SKM-1 treated with dmso at 0.1 percent for 144 hours (cell line): Measurements from ENCODE around the gene SLC31A1.
"Not testable (repeated sequence)": the region's sequence is repeated elsewhere in the genome, so short reads cannot be mapped to it uniquely, and the experiment has no call there.

Experiments
- DNase-seq: peaks from one replicate; lab custom pipeline; 2025; ENCODE audit not compliant: unreplicated experiment; lab: John Stamatoyannopoulos, UW

SLC31A1 gene

DNA sequence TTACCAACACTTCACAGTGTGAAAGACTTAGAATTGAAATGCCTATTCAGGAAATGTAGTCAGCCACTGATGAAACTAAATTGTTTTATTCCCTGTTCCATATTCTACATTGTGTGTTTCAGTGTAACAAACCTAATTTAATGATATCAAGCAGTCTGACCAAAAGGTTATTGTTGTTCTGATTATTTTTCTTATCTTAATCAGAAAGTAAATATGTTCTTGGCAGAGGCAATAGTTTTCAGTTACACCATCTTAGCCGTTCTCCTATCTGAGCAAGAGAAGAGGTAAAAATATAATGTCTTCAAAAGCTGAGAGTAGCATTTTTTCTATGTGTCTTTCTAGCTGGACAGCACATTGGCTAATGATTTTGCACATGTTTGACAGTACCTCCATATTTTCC lies 36.9 kb downstream of the SLC31A1 start:
- no peak for DNase-seq

DNA sequence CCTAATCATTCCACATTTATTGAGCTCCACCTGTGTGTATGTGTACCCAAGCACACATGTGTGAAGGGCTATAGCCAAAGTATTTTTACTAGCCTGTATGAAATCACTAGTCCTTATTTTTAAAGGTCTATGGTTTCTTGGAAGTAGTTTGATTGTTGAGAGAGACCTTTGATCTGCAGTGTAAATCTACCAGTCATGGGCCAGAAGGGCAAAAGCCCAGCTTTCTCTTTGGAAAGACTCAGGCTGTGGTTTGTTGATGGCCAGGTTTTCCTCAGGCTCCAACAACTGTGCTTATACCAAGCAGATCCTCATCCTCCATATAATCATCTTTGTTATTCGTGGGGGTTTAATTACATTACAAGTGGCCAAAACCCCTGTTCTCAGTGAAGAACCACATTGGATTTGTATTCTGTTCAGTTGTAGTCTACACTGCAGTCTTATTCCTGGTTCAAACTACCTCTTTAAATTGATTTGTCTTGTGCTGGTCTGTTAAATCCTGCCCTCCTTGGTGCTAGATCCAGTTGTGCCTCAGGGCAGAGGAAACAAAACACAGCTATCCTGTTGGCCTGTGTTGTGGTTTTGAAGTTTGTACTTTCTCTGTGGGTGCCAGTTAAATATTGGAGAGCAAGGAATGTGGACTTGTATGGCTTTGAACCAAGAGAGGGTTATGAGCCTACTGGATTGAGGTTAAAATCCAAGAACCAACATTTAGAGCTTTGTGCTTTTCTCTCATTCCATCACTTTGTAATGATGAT lies 40.8 kb downstream of the SLC31A1 start:
- DNase-seq: no peak

DNA sequence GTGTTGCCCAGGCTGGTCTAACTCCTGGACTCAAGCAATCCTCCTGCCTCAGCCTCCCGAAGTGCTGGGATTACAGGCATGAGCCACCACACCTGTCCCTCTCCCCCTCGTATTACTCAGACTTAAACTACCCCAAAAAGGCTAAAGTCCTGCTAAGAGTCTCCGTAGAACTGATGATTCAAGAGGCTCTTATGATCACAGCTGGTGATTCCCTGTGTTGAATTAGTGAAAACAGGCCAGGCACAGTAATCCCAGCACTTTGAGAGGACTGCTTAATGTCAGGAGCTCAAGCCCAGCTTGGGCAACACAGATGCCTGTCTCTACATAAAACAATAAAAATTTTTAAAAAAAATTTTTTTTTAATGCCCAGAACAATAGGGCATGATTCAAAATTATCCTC lies 44.8 kb downstream of the SLC31A1 start:
- no peak for DNase-seq

DNA sequence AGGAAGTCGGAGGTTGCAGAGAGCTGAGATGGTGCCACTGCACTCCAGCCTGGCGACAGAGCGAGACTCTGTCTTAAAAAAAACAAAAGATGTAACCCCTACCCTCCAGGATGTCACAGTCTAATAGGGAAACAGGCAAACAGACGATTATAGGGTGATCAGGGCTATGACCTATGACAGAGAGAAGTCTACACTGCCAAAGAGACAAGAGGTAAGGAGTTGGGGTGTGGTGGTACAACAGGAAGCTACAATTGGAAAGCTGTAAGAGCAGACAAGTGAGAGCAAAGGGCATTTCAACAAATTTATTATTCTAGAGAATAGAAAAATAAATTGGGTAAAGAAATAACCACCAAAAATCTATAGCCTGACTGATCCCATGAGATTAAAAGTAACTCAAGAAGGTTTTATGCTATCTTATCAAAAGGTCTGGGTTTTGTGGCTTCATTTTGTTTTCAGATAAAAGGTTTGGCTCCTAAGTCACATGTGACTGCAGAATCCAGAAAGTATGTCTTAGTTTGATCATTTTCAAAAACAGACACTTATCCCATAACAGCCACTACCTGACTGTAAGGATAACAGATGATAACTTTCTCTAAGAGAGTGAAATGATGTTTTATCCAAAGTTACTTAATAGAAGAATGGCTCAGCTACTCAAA lies 46.7 kb downstream of the SLC31A1 start:
- DNase-seq: no peak

DNA sequence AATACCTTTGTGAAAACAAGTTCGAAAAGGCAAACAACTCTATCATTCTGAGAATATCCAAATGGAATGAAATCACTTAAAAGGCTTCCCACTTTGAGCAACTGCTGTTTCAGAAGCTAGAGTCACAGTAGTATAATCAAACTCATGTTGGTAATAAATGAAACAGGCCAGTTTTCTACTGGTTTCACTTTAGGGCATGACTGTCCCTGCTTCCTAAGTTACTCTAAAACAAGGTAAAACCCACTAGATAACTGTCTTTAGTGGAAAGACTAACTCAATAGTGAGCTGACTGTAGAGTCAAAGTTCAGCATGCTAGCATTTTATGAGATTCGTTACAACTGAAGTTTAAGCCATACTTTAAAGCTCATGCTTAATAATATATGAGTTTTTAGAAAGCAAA lies 48.0 kb downstream of the SLC31A1 start:
- no peak for DNase-seq

DNA sequence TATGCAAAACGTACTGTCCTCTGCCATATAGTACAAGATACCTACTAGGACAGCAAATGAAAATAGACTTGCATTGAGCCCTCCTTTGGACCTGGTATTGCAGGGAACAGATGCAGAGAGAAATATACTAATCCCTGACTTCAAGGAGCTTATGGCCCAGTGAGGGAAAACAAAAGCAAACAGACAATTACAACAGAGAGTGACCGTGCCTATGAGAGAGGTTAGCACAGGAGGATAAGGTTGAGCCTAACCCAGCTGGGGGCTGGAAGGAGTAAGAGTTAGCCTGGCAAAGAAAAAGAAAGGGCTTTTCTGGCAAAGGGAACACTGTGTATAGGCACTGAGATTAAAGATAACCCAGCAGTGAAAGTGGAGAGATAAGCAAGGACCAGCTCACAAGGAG lies 48.5 kb downstream of the SLC31A1 start:
- DNase-seq: no peak

DNA sequence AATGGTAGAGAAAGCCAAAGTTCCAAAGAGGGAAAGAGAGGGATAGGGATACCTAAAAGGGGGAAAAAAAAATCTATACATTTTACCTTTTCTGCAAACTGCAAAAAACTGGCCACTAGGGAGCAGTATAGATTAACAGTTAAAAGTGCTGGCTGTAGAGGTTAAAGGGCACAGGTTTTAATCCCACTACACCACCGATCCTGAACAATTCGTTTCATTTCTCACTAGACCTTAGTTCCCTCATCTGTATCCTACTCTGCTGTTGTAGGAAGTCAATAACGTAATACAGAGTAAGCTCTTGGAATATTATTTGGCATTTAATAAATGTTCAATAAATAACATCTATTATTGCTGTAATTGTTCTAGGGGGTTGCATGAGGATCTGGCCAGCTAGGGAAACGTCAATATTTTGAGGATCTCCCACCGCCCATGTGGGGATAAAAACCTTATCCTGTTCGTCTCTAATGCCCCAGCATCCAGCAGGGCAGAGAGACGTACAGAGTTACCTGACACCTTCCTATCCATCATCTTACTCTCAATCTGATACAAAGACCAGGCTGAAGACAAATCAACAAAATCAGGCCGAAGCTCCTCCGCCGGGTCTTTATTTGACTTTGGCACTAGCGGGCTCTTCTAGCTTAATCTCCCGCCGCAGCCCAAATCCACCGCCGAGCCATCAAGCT lies 53.3 kb downstream of the SLC31A1 start:
- DNase-seq: peak; percentile 42

DNA sequence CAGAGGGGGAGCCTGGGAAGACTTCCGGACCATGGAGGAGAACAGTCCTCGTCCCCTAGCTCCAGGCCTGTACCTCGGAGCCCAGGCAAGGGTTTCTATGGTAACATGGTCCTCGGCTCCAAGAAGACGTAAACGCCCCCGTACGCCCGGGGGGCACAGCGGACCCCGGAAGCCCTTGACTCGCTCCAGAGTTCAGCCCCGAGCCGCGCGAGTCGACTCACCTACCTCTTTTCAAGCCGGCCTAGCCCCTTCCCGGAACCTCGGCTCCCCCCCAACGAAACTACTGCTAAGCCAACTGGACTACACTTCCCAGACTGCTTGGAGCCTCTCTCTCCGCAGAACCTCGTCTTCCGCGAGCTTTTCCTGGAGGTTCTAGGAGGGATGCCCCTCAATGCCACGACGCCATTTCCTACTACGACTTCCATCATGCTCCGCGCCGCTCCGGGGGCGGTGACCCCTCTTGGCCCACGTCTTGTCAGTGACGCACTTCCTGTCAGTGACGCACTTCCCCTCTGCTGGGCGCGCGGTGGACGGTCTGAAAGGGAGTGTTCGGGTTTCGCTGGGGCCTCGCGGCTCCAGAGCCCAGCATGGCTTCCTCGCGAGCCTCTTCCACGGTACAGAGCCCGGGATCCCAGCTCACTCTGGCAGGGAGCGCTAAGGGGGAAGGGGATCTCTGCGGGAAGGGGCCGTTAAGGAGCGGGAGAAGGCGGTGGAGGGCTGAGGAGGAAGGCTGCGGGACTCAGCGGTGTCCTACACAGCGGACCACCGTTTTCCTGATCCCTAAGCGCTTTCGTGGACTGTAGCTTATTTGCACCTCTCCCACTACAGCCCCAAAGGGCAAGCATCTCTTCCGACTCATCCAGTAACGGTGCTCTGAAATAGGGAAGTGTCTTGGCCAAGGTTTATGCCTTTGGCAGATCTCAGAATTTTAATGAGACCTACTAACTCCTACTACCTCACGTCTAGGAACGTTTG lies 54.1 kb downstream of the SLC31A1 start, which contains the start of the genes CDC26 and PRPF4:
CDC26 (minus strand) TSS at position 416 of the 975 bp plus-strand sequence. CDS start 3,065 bp downstream, outside the sequence.
PRPF4 (plus strand) TSS at position 502 of the 975 bp plus-strand sequence; CDS start at position 588, 86 bp downstream.
- peak; percentile 75 for DNase-seq

DNA sequence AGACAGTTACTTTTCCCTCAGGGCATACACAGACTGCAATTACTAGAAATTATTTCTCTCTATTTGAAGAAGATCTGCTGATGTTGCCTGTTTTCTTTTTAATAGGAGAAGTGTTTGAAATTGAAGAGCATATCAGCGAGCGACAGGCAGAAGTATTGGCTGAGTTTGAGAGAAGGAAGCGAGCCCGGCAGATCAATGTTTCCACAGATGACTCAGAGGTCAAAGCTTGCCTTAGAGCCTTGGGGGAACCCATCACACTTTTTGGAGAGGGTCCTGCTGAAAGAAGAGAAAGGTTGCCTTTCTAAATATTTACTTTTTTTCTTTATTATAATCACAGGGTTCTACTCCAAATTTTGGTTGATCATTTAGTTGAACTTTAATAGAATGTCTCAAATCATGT lies 57.5 kb downstream of the SLC31A1 start:
- DNase-seq: no peak

DNA sequence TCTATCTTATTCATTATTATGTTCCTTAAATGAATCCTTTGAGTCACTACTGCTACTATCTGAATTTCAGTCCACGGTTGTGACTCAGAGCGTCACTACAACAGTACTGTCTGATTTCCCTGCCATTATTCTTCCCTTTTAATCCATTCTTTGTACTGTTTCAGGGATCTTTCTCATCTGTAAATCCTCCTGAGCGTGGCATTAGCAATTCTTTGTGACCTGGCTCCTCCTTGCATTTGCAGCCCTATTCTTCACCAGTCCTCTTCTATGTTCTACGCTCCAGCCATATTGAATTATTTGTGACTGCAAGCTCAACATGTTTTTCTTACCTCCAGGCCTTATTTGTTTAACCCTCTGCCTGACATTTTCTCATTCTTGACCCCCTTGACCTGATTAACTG lies 60.0 kb downstream of the SLC31A1 start:
- DNase-seq: no peak

DNA sequence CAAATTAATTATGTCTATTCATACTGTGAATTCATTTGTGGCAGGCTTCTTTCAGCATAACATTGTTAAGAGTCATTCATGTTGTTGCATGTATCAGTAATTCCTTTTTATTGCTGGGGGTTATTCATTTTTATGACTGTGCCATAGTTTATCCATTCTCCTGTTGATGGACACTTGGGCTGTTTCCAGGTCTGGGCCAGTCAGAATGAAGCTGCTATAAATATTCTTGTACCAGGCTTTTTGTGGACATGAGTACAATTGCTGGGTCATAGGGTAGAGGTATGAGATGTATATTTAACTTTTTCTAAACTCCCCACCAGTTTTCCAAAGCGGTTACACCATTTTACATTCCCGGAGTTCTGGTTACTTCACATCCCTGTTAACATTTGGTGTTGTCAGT lies 67.7 kb downstream of the SLC31A1 start:
- DNase-seq: no peak

DNA sequence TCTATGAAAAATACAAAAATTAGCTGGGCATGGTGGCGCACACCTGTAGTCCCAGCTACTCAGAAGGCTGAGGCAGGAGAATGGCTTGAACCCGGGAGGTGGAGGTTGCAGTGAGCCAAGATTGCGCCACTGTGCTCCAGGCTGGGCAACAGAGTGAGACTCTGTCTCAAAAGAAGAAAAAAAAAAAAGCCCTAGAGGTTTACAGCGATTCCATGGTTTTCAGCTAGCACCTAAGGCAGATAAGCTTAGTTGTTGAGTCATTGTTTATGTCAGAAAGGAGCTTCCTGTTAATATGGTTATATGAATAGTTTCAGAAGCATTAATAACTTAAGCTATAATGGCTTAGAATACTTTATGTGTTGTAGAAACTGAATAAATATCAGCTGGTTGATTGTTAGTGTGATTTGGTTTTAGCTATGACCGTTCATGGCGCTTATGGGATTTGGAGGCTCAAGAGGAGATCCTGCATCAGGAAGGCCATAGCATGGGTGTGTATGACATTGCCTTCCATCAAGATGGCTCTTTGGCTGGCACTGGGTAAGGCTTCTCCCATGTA lies 68.8 kb downstream of the SLC31A1 start:
- DNase-seq: no peak

DNA sequence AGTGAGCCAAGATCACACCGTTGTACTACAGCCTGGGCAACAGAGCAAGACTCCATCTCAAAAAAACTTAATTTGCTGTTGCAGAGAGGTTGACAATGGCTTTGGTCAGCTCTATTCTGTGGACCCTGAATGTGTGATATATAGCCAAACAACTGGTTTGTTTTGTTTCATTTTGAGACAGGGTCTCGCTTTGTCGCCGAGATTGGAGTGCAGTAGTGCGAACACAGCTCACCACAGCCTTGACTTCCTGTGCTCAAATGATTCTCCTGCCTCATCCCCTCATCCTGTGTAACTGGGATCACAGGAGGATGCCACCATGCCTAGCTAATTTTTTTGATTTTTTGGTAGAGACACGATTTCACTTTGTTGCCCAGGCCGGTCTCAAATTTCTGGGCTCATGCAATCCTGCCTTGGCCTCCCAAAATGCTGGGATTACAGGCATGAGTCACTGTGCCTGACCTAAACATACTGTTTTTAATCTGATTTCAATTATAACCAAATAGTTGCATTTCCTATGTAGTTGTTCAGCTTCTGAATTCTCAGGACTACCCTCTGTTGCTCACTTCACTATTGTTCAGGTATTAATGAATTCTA lies 72.0 kb downstream of the SLC31A1 start:
- DNase-seq: no peak

DNA sequence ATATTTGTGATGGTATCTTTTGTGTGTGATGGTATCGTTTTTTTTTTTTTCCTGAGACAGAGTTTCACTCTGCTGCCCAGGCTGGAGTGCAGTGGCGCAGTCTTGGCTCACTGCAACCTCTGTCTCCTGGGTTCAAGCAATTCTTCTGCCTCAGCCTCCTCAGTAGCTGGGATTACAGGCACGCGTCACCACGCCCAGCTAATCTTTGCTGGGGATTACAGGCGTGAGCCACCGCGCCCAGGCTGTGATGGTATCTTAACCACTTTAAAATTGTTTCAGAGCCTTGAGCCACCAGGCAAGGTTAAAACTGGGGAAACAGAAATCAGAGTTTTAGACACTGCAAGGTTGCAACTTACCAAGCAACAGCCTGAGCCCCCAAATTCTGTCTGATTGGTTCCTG lies 74.9 kb downstream of the SLC31A1 start:
- not testable (repeated sequence) for DNase-seq

DNA sequence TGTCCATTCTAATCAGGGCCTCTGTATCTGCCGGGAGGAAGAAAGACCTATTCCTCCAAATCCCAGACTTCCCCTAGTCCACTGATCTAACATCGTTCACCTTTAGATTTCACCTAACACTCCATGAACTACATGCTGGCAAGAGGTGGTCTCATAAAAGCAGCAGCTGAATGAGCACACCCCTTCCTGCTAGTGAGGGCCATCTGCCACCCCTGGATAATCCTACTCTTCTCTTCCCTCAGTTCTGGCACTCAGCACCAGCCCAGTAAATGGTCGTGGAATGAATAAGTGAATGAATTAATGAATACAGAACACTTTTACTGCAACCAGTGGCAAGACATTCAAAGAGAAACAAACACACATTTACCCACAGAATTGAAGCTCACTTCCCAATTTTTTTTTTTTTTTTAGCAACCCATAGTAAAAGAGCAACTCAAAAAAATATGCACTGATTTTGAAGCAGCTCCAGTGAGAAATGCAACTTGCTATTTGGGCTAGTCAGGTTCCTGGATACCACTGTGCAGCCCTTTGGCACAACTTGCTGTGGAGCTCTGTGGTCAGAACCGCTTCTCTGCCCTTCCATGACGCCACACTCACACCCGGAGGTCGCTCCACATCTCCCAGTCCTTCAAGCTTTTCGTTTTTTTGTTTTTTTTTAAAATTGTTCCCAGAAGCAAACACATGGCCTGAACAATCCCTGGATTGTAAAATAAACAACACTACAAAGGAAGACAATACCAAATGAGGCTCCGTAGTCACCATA lies 75.6 kb downstream of the SLC31A1 start:
- DNase-seq: no peak

DNA sequence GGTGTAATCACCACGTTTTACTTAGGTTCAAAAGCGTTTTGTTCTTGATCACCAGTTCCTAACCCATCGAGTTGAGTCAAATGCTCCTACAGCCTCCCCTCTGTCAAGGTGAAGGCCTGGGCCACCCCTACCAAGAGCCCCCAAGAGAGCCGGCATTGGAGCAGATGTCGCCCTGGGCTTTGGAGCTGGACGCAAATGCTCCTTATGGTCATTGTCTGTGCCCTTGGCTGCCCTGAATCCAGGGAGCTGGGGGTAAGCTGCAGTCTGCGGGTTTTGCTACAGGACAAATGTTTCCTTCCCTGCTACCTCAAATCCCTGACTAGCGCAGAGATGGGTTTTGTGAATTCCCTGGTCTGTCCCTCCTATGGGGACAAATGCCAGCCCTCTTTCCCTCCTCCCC lies 77.0 kb downstream of the SLC31A1 start:
- DNase-seq: no peak

DNA sequence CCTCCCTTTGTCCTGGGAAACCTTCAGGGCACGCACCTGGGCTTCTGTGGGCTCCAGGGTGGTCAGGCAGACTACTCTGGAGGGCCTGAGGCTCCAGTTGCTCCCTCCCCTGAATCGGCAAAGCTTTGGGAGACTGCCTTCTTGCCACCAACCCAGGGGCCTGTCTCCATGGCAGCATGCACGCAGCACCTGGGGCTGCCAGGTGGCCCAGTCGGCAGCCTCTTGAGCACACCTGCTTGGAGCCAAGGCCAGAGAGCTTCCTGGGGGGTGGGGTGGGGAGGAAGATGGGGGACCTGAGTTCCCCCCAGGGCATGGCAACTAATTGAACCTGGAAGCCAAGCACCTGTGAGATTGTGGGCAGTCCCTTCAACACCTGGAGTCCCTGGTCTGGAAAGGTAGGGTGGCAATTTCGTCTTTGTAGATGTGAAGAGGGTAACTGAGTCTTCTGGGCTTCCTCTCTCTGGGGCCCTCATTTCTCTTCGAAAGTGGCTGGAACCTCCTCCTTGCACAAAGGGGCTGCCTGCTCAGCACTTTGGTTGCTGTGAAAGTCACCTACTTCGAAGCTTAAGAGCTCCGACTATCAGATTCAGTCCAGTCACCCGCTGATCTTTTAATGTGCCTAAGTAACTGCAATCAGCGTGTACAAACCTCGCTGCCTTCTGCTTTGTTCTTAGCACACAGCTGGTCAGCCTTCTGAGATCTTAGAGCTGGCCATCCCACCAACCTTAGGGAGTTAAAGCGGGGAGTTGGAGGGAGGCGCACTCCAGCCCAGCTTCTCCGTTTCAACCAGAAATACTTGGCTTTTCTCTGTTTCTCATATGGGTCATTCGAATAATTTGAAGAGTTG lies 77.8 kb downstream of the SLC31A1 start:
- no peak for DNase-seq

DNA sequence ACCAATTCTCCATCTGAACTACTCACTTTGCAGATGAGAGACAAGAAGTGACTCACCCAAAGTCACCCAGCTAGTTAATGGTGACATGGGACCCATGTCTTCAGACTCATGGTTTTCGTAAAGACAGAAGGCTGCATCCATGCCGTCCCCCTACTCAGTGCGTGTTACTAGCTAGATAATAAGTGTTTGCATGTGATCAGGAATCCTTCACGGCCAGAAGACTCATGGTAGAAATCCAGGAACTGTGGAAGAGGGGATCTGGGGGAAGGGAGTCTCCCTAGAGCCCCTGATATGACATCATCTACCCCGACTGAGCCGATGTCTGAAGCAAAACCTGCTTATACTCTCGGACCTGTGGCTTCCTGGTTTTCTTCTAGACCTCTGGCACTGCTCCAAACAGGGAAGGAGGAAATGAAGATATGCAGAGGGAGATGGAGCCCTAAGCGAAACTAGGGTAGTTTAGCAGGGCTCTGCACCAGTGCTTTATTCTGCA lies 78.5 kb downstream of the SLC31A1 start:
- DNase-seq: peak; percentile 27
